OCI-LY3 (cell line): ENCODE results near the gene SELENOM.

ENCODE experiments used
- CTCF ChIP-seq: fragments of 200-600, 300-600 bp; sonication (generic); IDR thresholded peaks from 2 replicates; pipeline ENCODE4 v1.5.1; 2014; ENCODE audit warnings: antibody characterized with exemption, low read length, low read depth
- EZH2phosphoT487 ChIP-seq: fragments of 200-600 bp; shearing (Covaris generic); IDR thresholded peaks from 2 replicates; pipeline ENCODE4 v1.6.1; 2018; ENCODE audit warnings: antibody characterized with exemption, mixed run types, low read depth

GRCh38 chr22:31087744-31088215, 19.6 kb downstream of the SELENOM start:
- TF ChIP-seq CTCF (no peak), EZH2phosphoT487 (no peak)
